Activated T-cell treated with anti-CD3 and anti-CD28 coated beads, Interleukin-2, amount 50 U/mL, for 48 hours (primary cell): ENCODE results near the gene TPO.

ENCODE experiments used
- DNase-seq, 2 experiments: peaks; one replicate each; pipeline ENCODE4 v3.0.0-alpha.2; 2020

The TPO gene

DNA sequence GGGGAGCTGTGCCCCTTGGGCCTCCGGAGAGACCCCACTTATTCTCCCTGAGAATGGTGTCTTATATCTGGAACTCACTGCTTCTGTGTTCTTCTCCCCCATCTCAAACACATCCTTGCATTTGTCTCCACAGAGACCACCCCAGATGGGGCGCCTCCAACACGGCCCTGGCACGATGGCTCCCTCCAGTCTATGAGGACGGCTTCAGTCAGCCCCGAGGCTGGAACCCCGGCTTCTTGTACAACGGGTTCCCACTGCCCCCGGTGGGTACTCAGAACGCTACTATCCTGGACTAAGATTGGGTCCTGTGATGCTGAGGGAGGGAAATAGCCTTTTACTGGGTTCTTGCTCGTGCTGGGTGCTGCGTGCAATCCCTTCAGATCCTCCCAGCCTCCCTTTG is 40.3 kb downstream of the TPO start:
- no peak for DNase-seq

GRCh38 chr2:1454346-1454745 is 41.1 kb downstream of the TPO start:
- DNase-seq: no peak

- no peak for DNase-seq
Observed at GRCh38 chr2:1455466-1455865, 42.2 kb downstream of the TPO start.

- DNase-seq: no peak
Observed at GRCh38 chr2:1458432-1458831, 45.2 kb downstream of the TPO start.

DNA sequence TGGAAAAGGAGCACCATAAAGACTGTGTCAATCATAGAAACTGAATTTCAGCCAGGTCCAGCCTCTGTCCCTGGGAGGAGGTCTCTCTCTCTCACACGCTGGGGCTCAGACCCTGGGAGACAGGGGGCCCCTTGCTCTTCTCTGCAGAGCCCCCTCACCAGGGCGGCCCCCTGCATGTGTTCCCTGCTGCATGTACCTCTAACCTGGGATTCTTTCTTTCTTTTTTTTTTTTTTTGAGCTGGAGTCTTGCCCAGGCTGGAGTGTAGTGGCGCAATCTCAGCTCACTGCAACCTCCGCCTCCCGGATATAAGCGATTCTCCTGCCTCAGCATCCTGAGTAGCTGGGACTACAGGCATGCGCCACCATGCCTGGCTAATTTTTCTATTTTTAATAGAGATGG is 46.5 kb downstream of the TPO start:
- no peak for DNase-seq

DNA sequence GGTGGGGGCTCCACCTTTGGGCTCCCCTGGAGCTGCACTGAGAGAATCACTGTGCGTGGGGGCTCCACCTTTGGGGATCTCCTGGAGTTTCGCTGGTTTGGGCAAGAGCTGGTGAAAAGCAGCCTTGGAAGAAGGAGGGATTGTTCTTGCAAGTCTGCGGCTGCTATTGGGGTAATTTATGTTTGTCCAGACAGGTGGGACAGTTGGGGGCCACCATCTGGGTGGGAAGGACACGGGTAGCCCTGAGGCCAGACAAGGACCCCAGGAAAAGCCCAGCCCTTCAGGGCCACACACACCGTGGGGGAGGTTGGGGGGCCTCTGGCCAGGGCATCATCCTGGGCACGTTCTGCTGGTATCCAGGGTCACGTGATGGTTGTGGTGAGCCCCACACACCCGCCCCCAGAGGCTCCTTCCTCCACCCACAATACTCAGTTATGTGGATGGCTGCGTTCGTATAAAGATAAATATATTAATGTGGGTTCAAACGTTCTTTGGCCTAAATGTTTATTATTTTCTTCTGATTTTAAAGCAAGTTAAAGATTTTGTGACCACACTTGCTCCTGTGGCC is 47.7 kb downstream of the TPO start:
- DNase-seq: no peak

GRCh38 chr2:1461507-1462390 is 48.5 kb downstream of the TPO start:
- no peak for DNase-seq

DNA sequence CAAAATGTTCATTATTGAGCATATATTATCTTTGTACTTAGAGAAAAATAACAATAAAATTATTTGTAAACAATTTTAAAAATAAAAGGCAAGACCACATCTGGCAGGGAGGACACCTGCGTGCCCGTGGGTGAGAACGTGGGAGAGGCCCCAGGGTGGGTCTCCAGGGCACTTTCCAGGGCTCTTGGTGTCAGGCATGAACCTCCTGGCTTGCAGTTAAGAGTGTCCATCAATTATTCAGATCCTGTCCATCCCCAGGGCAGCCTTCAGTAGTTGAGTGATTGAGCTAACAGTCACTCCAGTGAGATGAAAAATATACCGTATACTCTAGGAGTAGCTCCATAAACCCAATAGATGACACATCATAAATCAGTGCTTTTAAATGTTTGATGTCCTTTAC is 49.7 kb downstream of the TPO start:
- DNase-seq: no peak

DNA sequence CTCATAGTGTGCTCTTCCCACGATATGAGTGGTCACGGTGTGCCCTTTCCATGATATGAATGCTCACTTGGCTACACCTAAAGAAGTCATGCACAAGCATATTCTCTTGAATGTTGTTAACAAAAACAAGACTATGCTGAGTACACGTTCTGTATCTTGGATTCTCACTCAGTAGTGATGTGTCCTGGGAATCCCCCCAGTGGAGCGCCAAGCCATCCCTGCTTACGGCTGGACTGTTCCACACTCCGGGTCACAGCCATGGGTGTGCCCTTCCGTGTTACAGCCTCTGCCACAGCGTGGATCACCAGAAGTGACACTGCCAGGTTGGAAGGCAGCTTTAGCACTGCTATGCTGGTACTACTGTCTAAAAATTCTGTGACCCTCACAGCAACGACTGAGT is 59.1 kb downstream of the TPO start:
- DNase-seq: no peak

- no peak for DNase-seq
Observed at GRCh38 chr2:1476617-1477195, 63.4 kb downstream of the TPO start.

- no peak for DNase-seq
Observed at GRCh38 chr2:1477196-1478040, 64.2 kb downstream of the TPO start.

DNA sequence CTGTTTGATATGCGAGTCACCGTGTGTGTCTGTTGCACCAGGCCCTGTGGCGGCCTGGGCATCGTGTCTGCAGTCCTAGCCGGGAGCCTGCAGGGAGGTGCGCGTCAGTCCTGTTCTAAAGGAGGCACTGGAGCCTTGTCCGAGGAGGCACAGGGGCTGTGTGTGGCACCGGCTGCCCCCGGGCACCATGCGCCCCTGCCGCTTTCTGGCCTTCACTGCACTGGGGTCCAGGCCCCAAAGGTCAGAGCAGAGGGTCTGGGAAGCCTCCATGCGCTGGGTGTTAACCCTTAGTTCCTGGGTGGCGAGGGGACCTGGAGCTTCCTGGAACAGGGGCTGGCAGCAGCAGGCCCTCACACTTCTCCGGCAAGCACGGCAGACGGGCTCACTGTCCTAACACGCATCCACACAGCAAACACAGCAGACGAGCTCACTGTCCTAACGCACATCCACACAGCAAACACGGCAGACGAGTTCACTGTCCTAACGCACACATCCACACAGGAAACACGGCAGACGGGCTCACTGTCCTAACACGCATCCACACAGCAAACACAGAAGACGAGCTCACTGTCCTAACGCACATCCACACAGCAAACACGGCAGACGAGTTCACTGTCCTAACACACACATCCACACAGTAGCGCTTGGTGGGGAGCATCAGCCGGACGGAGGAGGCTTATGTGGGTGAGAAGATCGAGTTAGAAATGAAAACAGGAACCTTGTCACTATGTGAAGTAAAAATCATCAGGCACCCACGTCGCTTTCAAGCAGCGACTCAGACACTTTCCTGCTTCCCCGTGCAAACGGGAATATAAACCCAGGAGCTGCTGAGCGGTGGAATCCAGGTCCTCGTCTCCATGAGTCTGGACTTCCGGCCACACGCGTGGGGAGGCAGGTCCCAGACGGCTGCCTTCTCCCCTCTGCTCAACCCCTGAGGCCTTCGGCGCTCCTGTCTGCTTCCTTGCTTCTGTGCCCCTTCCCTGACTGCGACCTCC is 65.3 kb downstream of the TPO start:
- DNase-seq: no peak

DNA sequence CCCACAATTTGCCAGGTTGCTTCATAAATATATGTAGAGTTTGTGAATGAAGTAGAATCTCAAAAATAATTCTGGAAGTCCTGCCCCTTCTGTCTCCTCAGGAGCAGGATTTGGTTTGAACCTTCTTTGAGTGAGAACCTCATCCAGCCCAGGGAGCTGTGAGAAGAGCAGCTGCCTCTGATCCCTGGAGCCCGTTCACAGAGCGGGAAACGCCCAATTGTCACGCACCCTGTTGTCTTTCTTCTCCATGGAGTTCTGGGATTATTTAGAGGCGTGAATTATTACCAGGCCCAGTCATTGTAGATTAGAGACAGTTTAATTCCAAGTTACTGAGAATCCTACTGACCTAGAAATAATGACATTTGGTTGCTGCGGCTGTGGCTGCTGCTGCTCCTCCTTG is 66.1 kb downstream of the TPO start:
- no peak for DNase-seq

GRCh38 chr2:1480671-1481076 is 67.4 kb downstream of the TPO start:
- DNase-seq: no peak

DNA sequence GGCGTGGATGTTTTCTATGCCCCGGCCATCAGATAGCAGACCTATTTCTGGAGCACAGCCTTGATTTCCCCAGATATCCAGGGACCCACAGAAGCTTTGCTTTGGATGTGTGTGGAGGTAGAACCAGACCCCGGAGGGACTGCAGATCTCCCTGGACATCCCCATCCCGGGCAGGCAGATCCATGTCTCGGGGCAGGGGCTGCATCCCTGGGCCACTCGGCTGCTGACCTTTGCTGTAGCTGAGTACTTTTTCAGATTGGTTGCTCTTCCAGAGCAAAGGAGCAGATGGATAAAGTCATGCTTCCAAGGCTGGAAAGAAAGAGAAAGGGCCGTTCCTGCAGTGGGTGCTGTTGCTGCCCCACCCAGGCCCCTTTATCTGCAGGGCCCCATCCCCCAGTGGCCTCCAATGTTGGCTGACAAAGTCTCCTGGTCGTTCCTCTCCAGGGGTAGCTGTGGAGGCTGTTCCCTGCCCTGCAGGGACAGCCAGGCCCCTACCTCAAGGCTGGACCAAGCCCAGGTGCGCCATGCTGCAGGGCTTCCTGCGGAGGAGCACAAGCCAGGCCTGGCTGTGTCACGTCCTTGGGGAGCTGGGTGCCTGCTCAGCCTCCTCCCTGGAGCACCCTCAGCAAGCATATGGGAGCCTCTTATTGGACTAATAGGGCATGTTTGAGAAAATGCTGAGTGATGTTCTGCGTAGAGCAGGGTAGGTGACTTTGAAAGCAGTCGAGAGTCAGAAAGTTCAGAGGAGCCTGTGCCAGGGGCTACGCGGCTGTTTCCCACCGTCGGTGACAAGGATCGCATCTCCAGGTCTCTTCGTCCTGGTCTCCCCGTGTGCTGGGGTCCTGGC is 68.4 kb downstream of the TPO start:
- DNase-seq: no peak

GRCh38 chr2:1482253-1482675 is 69.0 kb downstream of the TPO start:
- no peak for DNase-seq

- DNase-seq: no peak
Observed at GRCh38 chr2:1482981-1483380, 69.7 kb downstream of the TPO start.

DNA sequence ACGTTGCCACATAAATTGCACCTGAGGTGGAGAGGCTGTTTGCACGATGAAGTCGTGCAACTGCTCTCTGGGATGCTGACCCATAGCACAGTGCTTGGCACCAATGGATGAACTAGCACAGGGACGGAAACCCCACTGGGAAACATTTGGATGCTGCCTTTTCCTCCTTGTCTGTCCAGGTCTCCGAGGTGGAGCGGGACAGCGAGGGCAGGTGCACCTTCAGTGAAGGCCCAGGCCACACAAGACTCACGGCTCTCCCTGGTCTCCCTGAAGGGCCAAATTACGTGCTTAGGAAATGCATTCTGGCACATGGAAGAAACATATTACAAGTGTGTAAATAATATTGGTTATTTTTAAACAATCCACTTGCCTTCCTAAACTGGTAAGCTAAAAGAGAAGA is 70.3 kb downstream of the TPO start:
- DNase-seq: no peak

DNA sequence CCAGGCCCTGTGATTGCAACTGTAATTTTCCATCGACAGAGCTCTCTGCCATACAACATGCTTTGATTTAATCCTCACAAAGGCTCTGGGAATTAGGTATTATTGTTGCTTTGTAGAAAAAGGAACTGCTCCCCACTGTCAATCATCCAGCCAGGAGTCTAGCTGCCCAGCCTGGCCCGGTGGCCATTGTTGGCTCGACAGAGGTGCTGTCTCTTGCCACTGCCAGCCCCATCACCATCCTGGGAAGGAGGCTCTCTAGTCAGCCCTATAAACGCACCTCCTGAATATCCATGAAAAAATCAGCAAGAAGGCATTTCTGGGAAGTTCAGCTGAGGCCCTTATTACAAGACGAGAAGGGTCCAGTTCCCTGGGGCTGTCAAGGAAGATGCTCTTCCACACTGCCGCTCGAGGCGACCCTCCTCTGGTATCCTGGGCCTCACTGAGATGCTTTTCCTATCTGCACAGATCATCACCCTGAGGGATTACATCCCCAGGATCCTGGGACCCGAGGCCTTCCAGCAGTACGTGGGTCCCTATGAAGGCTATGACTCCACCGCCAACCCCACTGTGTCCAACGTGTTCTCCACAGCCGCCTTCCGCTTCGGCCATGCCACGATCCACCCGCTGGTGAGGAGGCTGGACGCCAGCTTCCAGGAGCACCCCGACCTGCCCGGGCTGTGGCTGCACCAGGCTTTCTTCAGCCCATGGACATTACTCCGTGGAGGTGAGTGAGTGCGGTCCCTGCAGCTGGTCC is 71.0 kb downstream of the TPO start:
- no peak for DNase-seq

- no peak for DNase-seq
Observed at GRCh38 chr2:1486670-1487069, 73.4 kb downstream of the TPO start.
